ENCODE results near the gene CAPZA1.
A peak's percentile ranks its signal among the peaks of the same experiment; 100 is the strongest.

The CAPZA1 gene

DNA sequence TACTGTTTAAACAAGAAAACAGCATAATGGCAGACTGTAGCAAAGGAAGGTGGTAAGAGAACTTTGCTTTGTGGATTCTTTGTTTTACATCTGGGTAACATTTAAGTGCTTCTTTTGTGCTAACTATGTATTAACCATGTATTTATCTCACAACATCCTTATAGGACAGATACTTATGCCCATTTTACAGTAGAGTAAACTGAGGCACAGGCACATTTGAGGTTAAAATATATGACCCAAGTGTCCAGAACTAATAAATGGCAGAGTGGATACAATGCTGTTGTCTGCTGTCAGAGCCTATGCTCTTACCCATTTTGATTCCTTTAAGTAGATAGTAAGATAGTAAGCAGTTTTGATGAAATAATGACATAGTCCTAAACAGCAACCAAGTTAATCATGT is 7.3 kb downstream of the CAPZA1 start:
- no peak for DNase-seq

DNA sequence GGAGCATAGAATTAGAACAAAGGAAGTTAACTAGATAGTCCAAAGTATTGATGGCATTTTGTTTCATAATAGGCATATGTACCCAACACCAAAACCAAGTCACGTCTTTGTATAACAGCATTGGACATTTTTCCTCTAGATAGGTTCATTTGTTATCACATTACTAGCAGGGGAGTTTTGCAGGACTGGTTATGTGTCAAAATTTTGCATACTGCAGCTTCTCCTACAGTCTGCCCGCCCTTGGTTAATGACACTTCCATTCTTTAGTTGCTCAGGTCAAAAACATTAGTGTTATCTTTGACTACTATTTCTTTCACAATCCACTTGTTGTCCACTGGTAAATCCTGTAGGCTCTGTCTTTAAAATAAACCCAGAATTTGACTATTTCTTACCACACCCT is 8.9 kb downstream of the CAPZA1 start:
- DNase-seq, result no peak

DNA sequence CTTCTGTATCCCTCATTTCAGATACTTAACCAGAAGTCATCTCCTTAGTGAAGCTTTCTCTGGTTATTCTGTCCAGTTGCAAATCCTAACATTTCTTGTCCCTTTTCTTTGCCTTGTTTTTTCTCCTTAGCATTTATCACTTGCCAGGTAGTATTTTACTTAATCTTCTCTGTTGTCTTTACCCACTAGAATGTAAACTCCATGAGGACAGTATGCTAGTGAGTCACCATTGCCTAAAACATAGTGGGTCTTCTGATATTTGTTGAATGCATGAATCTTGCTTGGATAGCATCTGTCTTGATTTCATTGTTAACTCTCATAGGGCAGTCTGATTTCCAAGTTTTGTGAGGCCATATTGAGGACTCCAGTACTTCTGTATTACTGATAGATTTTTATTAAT is 9.6 kb downstream of the CAPZA1 start:
- DNase-seq, result no peak

DNA sequence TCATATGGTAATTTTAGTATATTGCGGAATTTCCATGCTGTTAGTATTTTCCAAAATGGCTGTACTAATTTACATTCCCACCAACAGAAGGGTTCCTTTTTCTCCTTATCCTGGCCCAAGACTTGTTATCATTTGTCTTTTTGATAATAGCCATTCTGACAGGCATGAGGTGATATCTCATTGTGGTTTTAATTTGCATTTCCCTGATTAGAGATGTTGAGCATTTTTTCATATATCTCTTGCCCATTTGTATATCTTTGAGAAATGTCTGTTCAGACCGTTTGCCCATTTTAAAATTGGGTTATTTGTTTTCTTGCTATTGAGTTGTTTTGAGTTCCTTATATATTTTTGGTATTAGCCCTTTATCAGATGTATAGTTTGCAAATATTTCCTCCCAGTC is 14.0 kb downstream of the CAPZA1 start:
- DNase-seq, result no peak

DNA sequence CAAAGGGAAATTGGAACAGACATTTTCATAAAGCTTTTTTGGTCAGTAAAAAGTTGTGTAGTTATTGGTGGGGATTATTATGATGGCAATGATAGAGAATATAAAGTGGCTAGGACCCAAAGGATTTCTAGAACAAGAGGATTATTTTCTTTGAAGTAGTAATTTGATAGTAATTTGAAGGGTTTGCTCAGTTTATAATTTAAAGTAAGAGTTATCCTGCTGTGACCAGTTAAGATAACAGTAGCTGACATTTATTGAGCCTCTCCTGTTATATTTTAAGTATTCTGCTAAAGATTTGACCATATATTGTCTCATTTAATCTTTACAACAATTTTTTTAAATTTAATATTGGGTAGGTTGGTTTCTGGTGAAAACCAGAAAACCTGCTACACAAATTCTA is 14.7 kb downstream of the CAPZA1 start:
- DNase-seq, result no peak

DNA sequence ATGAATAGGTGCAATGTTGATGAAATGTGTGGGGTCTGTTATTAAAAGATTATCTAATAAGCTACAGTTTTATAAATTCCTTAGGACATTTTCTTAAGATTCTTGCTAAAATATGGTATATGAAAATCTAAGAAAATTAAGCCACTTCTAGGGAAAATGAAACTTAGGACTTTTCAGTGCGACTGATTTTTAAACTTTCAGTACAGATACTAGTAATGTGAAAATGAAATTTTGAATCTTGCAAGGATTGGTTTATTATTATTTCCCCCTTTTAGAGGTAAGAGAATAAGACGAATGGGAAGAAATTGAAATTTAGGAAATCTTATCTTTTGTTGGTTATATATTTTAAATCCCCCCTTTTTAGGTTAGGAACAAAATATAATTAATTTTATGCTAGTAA is 16.4 kb downstream of the CAPZA1 start:
- DNase-seq, result no peak

DNA sequence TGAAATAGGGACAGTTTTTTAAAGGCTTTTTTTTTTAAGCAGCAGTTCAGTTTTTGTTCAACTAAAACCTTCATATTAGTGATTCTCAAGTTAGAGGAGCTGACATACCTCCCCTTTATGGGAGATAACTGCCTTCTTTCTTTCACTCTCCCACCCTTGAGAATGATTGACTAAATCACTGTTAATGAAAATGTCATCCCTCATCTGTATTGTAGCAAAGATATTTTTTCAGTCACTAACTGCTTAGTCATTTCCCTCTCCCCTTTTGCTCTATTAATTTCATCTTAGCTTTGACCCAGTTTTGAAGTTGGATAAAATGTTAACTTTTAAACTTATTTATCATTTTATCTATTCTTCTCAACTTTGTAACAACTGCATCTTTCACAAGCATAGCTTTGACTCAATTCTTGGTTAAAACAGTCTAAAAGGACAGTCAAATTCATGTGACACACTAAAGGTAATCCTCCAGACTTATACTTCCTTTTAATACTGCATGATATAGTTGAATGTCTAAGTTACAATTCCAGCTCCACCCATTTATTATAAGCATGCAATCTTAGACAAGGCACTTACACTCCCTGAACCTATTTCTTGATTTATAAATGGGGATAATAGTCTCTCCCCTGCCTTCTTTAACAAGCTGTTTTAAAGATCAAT is 17.1 kb downstream of the CAPZA1 start:
- no peak for DNase-seq

DNA sequence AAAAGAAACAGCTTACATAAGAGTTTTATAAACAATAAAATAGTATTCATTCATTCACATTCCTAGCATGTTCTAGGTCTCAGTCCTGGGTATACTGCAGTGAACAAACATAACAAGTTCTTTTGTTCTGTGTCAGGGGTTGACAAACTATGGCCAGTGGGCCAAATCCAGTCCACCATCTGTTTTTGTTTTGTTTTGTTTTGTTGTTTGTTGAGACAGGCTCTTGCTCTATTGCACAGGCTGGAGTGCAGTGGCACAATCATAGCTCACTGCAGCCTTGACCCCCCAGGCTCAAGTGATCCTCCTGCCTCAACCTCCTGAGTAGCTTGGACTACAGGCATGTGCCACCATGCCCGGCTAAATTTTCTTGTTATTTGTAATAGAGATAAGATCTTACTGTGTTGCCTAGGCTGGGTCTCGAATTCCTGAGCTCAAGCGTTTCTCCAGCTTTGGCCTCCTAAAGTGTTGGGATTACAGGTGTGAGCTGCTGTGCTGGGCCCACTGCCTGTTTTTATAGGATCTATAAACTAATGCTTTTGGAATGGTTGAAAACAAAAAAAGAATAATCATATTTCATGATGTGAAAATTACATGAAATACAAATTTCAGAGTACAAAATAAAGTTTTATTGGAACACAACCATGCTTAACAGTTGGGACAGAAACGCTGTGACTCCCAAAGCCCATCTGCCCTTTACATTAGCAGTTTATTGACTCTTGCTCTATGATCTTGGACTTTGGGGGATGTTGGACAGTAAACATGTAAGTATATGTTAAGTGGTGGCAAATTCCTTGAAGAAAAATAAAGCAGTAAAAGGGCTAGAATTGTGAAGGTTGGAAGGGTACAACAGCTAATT is 17.9 kb downstream of the CAPZA1 start:
- DNase-seq, result peak in 16 of 51 donors; percentile 3 to 70 (median 21)

DNA sequence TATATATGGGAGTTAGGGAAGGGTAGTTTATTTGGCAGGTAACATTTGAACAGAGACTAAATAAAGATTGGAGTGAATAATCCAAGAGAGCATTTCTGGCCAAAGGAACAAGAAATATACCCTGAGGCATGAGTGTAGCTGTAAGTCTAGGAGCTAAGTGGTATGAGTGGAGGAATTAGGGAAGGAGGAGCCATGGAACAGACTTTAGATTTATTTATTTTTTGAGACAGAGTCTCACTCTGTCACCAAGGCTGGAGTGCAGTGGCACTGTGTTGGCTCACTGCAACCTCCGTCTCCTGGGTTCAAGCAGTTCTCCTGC is 18.4 kb downstream of the CAPZA1 start:
- DNase-seq, result no peak

DNA sequence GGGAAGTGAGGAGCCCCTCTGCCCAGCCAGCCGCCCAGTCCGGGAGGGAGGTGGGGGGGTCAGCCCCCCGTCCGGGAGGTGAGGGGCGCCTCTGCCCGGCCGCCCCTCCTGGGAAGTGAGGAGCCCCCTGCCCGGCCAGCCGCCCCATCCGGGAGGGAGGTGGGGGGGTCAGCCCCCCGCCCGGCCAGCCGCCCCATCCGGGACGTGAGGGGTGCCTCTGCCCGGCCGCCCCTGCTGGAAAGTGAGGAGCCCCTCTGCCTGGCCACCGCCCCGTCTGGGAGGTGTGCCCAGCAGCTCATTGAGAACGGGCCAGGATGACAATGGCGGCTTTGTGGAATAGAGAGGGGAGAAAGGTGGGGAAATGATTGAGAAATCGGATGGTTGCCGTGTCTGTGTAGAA is 20.8 kb downstream of the CAPZA1 start:
- peak in 5 of 51 donors; percentile 10 to 50 (median 29) for DNase-seq

DNA sequence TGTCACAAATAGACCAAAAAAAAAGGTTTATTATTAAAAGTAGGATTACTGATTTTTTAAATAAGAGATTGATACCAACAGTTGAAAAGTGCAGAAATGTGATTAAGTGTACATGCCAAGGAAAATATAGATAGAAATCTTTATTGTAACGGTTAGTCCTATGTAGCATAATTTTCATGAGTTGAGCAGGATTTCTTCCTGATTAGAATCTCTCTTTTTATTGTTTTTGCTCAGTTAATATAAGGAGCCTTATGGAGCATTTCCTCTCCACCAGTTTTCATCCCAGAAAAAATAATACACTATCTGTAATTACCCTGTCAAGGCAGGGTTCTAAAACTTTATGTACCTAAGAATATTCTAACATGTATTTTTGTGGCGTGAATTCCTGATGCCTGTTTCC is 23.4 kb downstream of the CAPZA1 start:
- DNase-seq, result no peak

DNA sequence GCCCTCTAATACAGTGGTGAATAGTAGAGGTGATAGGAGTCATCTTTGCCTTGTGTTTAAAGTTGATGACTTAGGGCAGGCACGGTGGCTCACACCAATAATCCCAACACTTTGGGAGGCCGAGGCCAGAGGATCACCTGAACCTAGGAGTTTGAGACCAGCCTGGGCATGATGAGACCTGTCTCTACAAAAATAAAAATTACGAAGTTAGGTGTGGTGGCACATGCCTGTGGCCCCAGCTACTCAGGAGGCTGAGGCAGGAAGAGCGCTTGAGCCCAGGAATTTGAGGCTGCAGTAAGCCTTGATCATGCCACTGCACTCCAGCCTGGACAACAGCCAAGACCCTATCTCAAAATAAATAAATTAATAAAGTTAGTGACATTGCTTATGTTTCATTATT is 26.6 kb downstream of the CAPZA1 start:
- DNase-seq, result no peak

DNA sequence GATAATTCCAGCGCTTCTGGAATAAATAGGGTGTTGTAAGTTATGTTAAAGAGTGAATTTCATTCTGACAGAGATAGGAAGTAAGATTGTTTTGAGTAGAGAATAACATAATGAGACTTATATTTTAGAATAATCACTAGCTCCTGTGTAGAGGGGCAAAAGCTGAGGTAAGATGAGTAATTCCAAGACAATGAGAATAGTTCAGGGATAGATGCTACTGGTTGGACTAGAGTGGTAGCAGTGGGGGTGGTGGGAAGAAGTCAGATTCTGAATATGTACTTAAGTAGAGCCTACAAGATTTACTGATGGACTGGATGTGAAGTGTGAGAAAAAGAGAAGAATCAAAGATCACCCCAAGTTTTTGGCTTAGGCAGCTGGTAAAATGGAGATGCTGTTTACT is 31.6 kb downstream of the CAPZA1 start:
- DNase-seq, result no peak

DNA sequence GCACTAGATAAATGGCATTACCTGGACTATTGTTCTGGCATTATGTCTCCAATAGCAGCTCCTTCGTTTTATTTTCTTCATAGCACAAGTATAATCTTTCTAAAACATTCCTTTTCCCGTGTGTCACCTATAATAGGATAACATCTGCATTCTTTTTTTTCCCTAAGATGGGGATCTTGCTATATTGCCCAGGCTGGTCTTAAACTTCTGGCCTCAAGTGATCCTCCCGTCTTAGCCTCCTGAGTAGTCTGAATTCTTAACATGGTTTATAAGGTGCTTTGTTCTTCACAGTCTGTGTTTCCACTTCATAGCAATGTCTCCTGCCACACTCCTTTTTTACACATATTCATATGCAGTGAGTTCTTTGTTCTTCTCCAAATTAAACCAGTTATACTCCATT is 46.2 kb downstream of the CAPZA1 start:
- no peak for DNase-seq

DNA sequence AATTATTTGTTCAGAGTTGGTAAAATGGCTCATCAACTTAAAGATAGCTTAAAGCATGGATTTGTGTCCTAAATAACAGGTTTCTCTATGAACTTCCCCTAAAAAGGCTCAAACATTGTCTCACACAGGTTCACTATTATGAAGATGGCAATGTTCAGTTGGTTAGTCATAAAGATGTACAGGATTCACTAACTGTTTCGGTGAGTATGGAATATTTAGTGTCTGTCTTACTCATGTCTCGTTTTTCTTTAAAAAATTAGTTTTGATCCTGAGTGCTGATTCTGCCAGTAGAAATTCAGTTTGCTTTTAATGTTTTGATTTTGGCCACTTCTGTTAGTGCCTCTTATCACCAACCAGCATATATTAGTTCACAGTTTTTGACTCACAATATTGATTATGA is 47.3 kb downstream of the CAPZA1 start:
- no peak for DNase-seq

DNA sequence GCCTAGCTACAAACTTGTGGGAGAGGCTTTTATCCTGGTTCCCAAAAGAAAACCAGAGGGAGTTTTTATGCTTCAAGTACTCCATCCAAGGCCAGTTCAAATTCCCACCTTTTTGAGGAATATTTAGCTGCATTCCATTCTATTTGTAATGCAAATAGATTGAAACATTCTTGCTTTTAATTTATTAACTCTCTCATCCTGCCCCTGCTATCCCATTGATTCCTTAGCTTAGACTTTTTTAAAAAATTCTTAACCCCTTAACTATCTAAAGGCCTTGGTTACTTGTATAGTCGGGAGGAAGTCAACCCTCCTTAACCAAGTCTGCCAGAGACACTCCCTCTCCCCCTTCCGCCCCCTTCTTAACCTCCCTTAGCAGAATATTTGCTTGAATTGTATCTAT is 52.4 kb downstream of the CAPZA1 start:
- DNase-seq, result no peak

DNA sequence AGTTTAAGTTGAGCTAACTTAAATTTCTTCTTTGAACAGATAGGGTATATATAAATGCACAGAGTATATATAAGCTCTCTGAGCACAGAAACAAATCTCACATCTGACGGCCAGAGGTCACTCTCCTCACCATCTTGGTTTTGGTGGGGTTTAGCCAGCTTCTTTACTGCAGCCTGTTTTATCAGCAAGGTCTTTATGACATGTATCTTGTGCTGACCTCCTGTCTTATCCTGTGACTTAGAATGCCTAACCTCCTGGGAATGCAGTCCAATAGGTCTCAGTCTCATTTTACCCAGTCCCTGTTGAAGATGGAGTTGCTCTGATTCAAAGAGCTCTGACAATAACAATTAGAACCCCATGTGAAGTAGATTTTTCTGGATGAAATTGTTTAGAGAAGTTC is 53.2 kb downstream of the CAPZA1 start:
- DNase-seq, result no peak

DNA sequence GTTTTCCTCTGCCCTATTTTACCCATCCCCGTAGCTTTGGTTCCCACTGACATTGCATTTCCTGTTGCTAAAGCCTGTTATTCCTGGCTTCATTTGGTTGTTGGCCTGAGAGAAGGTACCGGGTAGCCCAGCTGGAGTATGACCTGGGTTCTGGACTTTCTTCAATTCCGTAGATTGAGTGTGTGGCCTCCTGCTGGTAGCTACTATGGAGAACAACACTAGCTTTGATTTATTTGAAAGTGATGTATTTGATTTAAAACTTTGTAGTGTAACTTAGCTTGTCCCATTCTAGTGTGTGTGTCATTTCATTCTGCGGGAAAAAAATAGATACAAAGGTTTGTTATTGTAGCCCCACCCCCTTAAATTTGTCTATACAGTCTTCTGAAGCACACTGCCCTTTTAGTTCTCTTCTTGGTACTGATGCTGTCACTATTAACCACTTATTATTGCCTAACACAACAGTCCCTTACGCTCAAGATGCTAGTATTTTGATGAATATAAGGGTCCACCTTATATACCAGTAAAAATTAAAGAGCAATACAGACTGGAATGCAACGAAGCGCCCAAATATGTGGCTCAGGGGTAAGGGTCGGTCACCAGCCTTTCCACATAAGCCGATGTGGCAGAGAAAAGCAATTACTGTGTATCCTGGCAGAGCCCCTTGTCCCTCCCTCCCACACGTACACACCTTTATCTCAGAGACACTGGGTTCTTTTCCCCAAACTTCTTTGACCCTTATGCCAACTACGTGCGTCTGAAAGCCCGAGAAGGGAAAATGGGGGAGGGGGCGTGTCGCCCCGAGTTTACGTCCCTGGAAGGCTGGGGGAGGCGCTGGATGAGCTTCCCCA is 54.2 kb downstream of the CAPZA1 start:
- peak in 10 of 51 donors; percentile 7 to 57 (median 33) for DNase-seq

DNA sequence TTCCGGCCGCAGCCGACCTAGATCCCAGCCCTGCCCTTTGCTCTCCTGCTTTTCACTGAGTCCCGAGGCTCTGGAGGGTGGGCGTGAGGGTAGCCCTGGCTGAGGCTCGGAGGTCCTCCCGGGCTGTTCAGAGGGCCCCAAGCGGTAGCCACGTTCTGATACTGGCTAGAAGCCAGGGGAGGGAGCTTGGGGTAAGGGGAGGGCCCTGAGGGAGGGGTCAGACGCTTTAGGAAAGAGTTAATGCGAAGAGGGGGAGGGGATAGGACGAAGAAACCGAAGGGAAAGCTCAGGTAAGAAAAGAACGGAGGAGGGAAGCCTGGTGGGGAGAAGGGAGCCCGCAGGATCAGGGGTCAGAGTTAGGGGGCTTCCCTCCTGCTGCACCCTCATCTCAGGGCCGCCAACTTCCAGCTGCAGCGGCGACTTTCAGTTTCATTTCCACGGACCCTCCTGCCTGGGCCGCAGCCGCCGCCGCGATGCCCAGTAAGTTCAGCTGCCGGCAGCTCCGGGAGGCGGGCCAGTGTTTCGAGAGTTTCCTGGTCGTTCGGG is 54.9 kb downstream of the CAPZA1 start, which contains the start of gene MOV10:
Gene MOV10, plus strand, starts transcription at position 220 of the 546 bp plus-strand sequence. Its CDS starts 254 bp downstream, at position 474.
- peak in 39 of 51 donors; percentile 15 to 84 (median 59) for DNase-seq

DNA sequence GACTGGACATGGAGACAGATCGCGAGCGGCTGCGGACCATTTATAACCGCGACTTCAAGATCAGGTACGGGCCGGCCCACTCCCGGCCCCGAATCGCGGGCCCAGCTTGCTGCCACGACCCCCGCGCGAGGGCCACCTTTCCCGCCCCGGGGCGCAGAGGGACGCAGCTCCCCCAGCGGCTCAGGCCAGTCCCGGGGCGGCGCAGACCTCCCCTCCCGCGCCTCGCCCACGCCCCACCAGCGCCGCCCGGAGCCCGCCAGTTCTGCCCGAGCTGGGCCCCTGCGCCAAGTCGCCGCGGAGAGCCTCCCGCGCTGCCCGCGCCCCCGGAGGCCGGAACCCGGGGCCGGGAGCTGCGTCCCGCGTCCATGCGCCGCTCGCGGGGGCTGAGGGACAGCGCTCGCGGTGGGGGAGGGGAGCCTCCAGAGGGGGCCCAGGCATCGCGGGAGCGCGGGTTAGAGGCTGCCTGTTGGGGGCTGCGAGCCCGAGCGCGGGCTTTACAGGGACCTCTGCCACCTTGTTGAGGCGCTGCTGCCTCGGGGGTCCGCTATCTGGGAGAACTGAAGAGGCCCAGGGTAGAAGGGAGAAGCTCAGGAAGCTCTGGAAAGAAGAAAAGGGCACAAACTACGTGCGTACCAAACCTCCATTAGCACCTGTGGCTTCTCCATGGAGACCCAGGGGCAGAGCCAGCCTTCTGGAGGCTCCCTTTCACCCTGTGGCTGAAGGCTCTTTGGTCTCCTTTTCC is 55.5 kb downstream of the CAPZA1 start:
- peak in 41 of 51 donors; percentile 14 to 84 (median 60) for DNase-seq

DNA sequence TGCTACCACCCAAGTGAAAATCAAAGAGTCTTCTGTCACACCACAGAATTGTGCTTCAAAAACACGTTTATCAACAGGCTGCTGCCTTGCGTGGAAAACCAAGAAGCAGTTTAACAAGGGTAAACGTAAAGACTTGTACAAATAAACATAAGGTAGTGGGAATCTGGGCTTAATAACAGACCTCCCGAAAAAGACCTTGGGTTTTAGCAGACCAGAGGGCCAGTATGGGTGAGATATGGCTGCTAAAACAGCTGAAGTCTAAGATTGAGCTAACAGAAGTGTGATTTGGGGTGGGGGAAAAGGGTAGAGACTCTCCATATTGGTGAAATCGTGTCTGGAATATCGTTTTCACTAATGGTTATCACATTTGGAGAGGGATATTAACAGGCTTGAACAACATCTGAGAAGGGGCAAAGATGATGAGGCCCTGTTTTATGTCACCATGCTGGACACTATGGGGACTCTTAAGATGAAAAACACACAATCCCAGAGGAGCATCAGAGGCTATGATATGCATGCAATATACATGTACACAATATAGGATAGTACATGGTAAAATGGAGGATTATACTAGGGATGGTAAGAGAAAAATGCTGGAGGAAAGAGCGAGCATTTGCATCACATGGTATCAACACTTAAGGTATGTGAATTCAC is 56.2 kb downstream of the CAPZA1 start:
- peak in 1 of 51 donors; percentile 56 for DNase-seq

Measured in hypothalamus (tissue), 51 donors.